GM03348 (cell line): Measurements from ENCODE around the gene EME1.

Experiments
- DNase-seq: peaks from one replicate; pipeline ENCODE4 v3.0.0; 2012; ENCODE audit warnings: low spot score

EME1 gene

GRCh38 chr17:50363217-50364060 lies 9.6 kb upstream of the EME1 start:
- peak; percentile 52 for DNase-seq

GRCh38 chr17:50364061-50364458 lies 9.0 kb upstream of the EME1 start:
- DNase-seq, result no peak

GRCh38 chr17:50364715-50365114 lies 8.3 kb upstream of the EME1 start:
- DNase-seq, result peak; percentile 38

- DNase-seq, result no peak
These were observed 7.9 kb upstream of the EME1 start for GRCh38 chr17:50365165-50365564.

- DNase-seq, result no peak
These were observed 7.2 kb upstream of the EME1 start for GRCh38 chr17:50365649-50366393.

- no peak for DNase-seq
These were observed 5.6 kb upstream of the EME1 start for GRCh38 chr17:50367401-50367800.

- DNase-seq, result no peak
These were observed 3.0 kb upstream of the EME1 start for GRCh38 chr17:50370052-50370451.

GRCh38 chr17:50371526-50371925 lies 1.5 kb upstream of the EME1 start:
- DNase-seq, result no peak

GRCh38 chr17:50372222-50372757 lies 739 bp upstream of the EME1 start:
- no peak for DNase-seq

- no peak for DNase-seq
These were observed 676 bp downstream of the EME1 start for GRCh38 chr17:50373705-50374104.

GRCh38 chr17:50375858-50376538 lies 3.0 kb downstream of the EME1 start:
- DNase-seq, result no peak

GRCh38 chr17:50379351-50380132 lies 6.5 kb downstream of the EME1 start:
- DNase-seq, result no peak

- DNase-seq, result no peak
These were observed 7.6 kb downstream of the EME1 start for GRCh38 chr17:50380369-50381259.

- no peak for DNase-seq
These were observed 8.3 kb downstream of the EME1 start for GRCh38 chr17:50381260-50381815.

- DNase-seq, result no peak
These were observed 8.9 kb downstream of the EME1 start for GRCh38 chr17:50381920-50382319.

- DNase-seq, result no peak
These were observed 9.9 kb downstream of the EME1 start for GRCh38 chr17:50382931-50383330.

- no peak for DNase-seq
These were observed 13.5 kb downstream of the EME1 start for GRCh38 chr17:50386510-50386909.

GRCh38 chr17:50388728-50389127 lies 15.7 kb downstream of the EME1 start:
- DNase-seq, result no peak

- DNase-seq, result no peak
These were observed 16.5 kb downstream of the EME1 start for GRCh38 chr17:50389534-50389933.

GRCh38 chr17:50392621-50393020 lies 19.6 kb downstream of the EME1 start:
- peak; percentile 0 for DNase-seq
